Posterior cingulate gyrus (tissue), 11 donors: ENCODE measurements around the gene LRP1.

Experiments used
- DNase-seq, 10 donors: peaks; one replicate each; pipeline versions ENCODE4 v3.0.0 to v3.0.0-alpha.2; 2020 to 2021; ENCODE audit warnings: mixed read lengths in 3 of 10
- intact Hi-C: fragments of 100-400 bp; cut with DNase I; formaldehyde crosslinking; loops from one replicate; pipeline ENCODE4 v1.15.1; 2023

Gene LRP1

GRCh38 chr12:57229634-57230380 is 101.5 kb downstream of the LRP1 start, which contains the start of gene SHMT2:
SHMT2 (plus strand) TSS chr12:57229711; CDS start chr12:57229779, 68 bp downstream.
- intact Hi-C loops: no loop called here
- peak; percentile 88 to 99 (median 93) for DNase-seq

GRCh38 chr12:57230381-57231155 is 102.3 kb downstream of the LRP1 start:
- DNase-seq: peak in 1 of 10 donors; percentile 74
- intact Hi-C loops: no loop called here

- DNase-seq: peak in 1 of 10 donors; percentile 62
- intact Hi-C loops: no loop called here
Measured at GRCh38 chr12:57231276-57232021, 103.2 kb downstream of the LRP1 start.

GRCh38 chr12:57232156-57232756 is 104.0 kb downstream of the LRP1 start:
- DNase-seq: peak in 1 of 10 donors; percentile 66
- intact Hi-C loops: no loop called here

GRCh38 chr12:57233357-57234232 is 105.3 kb downstream of the LRP1 start:
- DNase-seq: peak in 2 of 10 donors; percentile 54 to 78
- intact Hi-C loops: no loop called here

GRCh38 chr12:57234233-57234570 is 105.9 kb downstream of the LRP1 start:
- DNase-seq: no peak
- intact Hi-C loops: no loop called here

- DNase-seq: no peak
- intact Hi-C loops: loop anchor here (5.0 kb wide), 1 partner anchor 107 kb away; the partner anchor contains the start of gene LRP1
Measured at GRCh38 chr12:57234571-57235016, 106.3 kb downstream of the LRP1 start.

GRCh38 chr12:57235017-57235727 is 106.9 kb downstream of the LRP1 start:
- DNase-seq: peak in 2 of 10 donors; percentile 70 to 79
- intact Hi-C loops: loop anchor here (5.0 kb wide), 1 partner anchor 108 kb away; the partner anchor contains the start of gene LRP1

GRCh38 chr12:57235728-57236131 is 107.4 kb downstream of the LRP1 start:
- DNase-seq: no peak
- intact Hi-C loops: loop anchor here (5.0 kb wide), 1 partner anchor 108 kb away; the partner anchor contains the start of gene LRP1

- peak in 1 of 10 donors; percentile 79 for DNase-seq
- intact Hi-C loops: loop anchor here (5.0 kb wide), 1 partner anchor 109 kb away; the partner anchor contains the start of gene LRP1
Measured at GRCh38 chr12:57236201-57236924, 108.1 kb downstream of the LRP1 start.

GRCh38 chr12:57236925-57237595 is 108.8 kb downstream of the LRP1 start:
- peak in 2 of 10 donors; percentile 43 to 61 for DNase-seq
- intact Hi-C loops: loop anchor here (5.0 kb wide), 1 partner anchor 110 kb away; the partner anchor contains the start of gene LRP1

- DNase-seq: no peak
- intact Hi-C loops: loop anchor here (5.0 kb wide), 1 partner anchor 110 kb away; the partner anchor contains the start of gene LRP1
Measured at GRCh38 chr12:57237596-57237931, 109.3 kb downstream of the LRP1 start.

GRCh38 chr12:57237932-57238853 is 109.9 kb downstream of the LRP1 start:
- intact Hi-C loops: loop anchor here (5.0 kb wide), 1 partner anchor 111 kb away; the partner anchor contains the start of gene LRP1
- peak in 2 of 10 donors; percentile 49 to 61 for DNase-seq

GRCh38 chr12:57238854-57239554 is 110.7 kb downstream of the LRP1 start:
- intact Hi-C loops: loop anchor here (1.0 to 5.0 kb wide), 2 partner anchors 26 to 112 kb away; partner anchors contain the start of gene LRP1
- peak; percentile 79 to 98 (median 88) for DNase-seq

GRCh38 chr12:57239587-57240065 is 111.3 kb downstream of the LRP1 start:
- intact Hi-C loops: loop anchor here (1.0 to 5.0 kb wide), 2 partner anchors 26 to 112 kb away; partner anchors contain the start of gene LRP1
- DNase-seq: no peak
